HuH-7 (cell line): ENCODE data around the gene DSC2.
"Not testable (repeated sequence)": the region's sequence is repeated elsewhere in the genome, so short reads cannot be mapped to it uniquely, and the experiment has no call there.

Experiments used
- DNase-seq: peaks from one replicate; pipeline ENCODE4 v3.0.0; 2011; ENCODE audit warnings: low spot score

Gene DSC2

DNA sequence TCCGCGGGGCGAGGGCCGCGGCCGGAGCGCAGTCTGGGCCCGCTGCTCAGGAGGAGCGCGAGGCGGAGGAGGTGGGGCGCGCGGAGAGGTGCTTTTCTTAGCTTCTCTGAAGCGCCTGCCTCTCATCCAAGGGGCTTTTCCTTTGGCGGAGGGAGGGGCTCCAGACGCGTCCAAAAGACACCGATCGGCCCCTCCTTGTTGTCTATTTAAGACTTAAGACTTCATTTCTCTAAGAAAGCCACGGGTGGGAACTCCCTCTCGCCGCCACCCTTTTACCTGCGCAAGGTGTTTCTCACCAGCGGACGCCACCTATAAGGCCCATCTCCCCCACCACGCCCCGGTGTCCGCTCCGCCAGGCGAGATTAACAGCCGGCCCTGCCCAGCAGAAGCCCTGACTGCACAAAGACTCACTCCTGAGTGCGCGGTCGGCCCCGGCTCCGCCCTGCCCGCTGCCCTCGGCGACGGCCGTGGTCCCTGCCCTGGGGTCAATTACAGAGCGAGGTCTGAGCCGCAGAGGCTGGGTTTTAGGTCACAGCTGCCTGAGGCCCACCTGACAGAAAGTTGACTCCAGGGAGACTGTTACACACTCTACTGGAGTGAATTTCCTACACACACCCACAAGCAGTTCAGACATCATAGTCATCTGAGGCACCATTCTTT, at the start of gene DSC2:
Gene DSC2 (minus strand): TSS at position 397 of the 660 bp plus-strand sequence. CDS start 450 bp downstream, outside the sequence.
- DNase-seq: peak; percentile 37

GRCh38 chr18:31149351-31149750, 47.1 kb upstream of the DSC2 start:
- no peak for DNase-seq

GRCh38 chr18:31148600-31148999, 46.4 kb upstream of the DSC2 start:
- DNase-seq: no peak

GRCh38 chr18:31146809-31147208, 44.6 kb upstream of the DSC2 start:
- no peak for DNase-seq

GRCh38 chr18:31143025-31143424, 40.8 kb upstream of the DSC2 start:
- DNase-seq: no peak

DNA sequence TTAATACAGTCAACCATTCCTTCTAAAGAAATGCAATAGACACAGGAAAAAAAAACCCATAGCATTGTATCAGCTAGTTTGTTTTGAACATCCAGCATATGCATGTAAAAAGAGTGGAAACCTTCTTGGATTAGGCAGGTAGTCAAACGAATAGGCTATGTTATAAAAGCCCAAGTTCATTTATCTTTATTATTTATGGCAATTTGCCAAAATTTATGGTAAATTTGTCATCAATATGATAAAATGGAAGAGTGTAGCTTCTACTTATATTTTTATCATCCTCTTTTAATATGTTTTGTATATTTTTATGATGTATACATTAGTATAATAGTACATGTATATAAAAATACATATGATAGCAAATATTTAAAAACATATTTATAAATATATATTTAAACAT, 36.5 kb upstream of the DSC2 start:
- no peak for DNase-seq

DNA sequence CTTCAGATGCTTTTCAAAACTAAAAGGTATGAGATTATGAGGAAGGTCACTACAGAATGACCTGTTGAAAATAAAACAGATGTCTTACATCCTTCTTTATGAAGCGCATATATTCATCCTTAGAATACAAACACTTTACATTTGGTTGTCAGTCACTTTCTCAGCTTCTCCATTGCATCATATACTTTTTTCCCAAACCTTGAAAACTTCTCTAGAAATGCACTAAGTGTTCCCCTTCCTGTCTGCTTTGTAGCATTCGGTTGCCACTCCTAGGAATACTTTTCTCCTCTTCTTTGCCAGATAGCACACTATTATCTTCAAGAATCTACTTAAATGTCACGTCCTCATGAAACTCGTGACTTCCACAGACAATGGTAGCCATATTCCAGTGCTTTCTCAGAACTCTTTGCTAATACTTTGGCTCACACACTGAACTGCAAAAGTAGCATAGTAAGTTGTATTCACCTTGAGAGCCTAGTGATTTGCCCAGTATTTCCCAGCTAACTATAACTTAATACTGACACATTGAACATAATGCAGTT, 32.8 kb upstream of the DSC2 start:
- no peak for DNase-seq

DNA sequence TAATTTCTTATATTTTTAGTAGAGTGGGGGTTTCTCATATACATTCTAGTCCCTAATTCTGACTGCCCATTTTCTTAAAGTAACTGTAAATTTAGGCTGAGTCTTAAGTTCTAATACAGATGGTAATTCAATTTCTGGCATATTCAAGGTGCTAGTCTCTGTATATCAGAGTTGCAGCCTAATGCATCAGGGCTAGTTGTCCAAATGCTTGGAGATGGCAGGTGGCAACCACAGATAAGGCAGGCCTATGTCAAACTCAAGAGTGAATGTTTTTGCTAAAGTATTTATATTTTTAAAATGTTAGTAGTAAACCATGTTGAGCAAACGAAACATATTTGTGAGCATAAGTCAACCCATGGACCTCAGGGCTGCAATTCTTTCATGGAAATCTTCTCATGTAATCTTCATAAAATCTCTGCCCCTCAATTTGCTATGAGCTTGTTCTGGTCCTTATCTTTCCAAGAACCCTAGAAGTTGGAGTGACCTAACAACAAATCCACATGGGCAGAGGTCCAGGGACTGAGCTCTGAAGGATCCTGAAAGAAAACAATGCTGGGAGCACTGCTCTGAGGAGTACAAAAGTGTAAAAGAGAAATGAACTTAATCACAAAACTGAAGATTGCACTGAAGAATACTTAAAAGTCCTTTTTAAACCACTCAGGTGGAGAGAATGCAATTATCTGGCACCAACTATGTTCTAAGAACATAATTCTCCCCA, 27.3 kb upstream of the DSC2 start:
- DNase-seq: no peak

GRCh38 chr18:31125878-31126277, 23.7 kb upstream of the DSC2 start:
- no peak for DNase-seq

GRCh38 chr18:31123125-31123524, 20.9 kb upstream of the DSC2 start:
- DNase-seq: not testable (repeated sequence)

DNA sequence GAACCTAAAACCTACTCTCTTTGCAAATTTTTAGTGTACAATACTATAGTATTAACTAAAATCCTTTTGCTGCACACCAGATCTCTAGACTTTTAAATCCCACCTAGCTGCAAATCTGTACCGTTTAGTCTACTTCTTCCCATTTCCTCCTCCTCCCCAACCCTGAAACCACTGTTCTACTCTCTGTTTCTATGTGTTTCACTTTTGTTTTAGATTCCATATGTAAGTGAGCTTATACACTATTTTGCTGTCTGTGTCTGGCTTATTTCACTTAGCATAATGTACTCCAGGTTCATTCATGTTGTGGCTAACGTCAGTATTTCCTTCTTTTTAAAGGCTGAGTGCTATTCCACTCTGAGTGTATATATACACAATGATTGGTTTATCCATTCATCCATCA, 18.4 kb upstream of the DSC2 start:
- no peak for DNase-seq

DNA sequence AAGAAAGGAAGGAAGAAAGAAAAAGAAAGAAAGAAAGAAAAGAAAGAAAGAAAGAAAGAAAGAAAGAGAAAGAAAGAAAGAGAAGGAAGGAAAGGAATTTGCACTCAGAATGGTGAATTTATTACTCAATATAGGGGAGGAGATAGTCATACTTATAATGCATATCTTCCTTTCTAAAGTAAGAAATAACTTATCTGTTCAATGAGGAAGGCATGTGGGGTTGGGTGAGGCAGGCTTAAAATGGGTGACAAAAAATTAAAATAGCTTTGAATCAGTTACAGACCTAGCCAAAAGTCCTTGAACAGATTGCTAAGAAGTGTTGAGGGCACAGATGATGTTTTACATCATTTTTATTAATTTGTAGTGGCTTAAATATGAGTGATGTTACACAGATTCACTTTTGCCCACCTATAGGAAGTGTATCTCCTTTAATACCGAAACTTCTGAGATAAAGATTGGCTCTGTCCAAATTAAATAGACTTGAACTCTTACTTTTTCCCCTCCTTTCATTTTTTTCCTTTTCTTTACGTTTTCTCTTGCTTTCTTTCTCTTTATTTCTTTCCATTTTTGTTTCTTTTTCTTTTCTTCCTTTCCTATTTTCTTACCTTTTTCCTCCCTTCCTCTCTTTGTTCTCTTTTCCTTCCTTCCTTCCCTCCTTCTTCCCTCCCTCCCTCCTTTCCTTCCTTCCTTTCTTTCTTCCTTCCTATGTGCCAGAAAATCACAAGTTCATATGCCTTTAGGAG, 14.8 kb upstream of the DSC2 start:
- DNase-seq: no peak

DNA sequence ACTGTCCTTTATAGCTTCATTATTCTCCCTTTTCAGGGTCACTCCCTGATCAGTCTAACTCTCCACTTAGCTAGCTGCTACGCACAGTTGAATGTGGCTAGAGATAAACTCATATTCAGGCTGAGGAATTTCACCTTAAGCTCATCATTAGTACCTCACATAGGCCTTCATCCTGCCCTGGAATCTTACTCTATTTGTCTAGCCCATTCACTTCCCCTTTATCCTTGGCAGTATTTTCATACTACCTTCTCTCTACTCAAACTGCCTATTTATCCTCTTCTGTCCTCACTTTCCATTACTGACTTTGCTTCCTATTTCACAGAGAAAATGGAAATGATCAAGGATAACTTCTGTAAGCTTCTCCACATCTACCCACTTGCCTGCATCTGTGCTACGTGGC, 10.6 kb upstream of the DSC2 start:
- DNase-seq: no peak

DNA sequence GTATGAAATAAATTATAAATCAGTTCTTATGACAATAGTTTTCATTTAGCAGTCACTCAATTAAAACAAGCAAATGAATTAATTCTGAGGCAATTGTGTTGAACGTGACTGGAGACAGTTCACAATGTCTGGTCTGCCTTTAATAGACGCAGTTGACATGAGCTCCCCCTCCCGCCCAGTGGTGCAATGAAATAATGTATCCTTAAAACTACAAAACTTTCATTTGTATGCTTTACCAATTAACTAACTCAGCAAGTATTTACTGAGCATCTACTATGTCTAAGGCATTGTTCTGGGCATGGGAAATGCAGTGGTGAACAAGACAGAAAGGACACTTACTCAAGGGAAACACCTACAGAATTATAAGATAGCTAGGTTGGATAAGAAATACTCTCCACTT, 3.5 kb upstream of the DSC2 start:
- no peak for DNase-seq

DNA sequence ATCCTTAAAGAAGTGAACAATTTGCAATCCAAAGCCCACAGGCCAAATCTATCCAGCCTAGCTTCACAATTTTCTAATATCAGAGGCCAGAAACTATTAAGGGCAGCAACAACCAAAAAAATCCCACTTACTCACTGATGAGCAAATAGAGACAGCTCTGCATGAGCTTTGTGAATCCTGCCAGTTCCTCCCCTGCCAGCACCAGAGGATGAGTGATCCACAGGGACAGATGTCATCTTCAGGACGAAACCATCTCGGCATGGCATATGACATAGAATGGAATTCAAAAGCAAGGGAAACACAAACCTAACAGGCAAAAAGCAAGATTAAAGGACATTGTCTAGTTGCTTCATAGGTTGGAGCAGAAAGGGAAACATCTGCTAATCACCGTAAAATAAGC, 2.2 kb upstream of the DSC2 start:
- DNase-seq: no peak

DNA sequence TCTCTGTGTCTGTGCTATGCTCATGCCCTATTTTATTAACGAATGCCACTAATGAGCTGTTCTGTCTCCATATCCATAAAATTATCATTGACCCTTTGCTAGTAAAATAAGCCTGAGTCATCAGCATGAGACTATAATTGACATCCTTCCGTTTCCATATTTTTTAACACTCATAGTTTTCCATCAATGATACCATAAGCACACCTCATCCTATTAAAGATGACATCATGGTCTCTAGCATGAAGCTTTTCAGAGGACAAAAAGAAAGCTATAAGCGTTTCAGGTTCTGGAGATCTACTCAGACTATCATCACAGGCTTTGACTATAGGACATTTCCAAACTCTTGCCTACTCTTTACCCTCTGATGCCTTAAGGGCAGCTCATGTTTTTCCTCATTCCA, 1.2 kb upstream of the DSC2 start:
- no peak for DNase-seq

- no peak for DNase-seq
These were observed 720 bp upstream of the DSC2 start for GRCh38 chr18:31102941-31103340.

- peak; percentile 39 for DNase-seq
These were observed 817 bp downstream of the DSC2 start for GRCh38 chr18:31101183-31102024.

DNA sequence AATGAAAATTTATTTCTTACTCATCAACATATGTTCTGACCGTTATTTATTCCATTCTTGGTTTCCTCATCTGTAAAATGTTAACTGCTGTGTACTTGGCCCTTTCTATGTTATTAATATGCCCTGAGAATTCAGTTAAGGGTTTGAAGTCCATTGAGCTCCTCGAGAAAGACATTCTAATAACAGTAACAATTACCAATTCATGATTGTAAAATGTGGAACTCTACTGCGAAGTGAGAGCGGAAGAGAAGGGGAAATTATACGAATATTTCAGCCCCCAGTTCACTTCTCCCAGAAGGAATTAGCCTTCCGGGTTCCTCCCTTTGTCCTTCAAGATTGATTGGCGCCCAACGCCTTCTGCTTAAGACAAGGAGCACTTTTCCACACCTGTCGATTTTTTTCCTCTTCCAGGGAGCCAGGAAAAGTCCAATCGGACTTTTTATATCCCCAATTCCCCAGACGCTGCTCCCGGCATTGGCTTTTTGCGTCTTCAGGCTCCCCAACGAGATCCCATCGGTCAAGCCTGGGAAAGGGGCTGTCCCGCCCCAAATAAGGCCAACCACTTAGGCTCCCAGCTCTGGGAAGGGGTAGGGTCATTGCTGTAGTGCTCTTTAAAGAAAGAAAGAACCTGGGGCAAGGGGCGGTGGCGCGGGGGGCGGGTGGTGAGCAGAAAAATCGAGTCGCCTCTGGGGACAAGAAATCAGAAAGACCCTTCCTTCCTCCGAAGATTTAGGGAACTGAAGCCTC, 1.6 kb downstream of the DSC2 start:
- DNase-seq: no peak

DNA sequence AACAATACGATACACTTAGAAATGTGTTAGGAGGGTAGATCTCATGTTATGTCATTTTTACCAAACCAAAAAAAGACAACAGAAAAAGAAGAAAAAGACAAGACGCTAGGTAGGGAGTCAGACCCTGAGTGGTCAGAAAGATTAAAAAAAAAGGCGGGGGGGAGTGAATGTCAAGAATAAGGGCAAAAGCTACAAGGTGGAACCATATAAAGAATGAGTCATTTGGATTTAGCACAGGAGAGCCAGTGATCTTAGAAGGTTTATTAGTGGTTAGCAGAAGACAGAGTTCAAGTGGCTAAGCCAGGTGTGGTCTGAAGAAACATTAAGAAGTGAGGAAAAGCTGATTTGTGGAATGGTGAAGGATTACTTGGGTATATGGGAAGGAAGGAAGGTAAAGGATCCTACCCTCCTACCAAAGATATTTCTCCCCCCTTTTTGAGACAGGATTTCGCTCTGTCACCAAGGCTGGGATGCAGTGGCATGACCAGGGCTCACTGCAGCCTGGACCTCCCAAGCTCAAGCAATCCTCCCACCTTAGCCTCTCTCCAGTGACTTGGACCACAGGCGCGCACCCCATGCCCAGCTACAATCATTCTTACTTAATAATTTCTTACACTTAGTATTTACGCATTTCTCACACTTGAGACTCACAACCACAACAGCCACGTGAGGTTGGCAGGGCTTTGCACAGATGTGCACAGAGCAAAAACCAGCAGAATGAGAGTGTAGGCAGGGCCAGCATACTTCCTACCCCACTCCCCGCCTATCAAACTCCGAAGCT, 2.6 kb downstream of the DSC2 start:
- no peak for DNase-seq
